PC-9 (cell line): Measurements from ENCODE around the gene CLPTM1.

Experiments
- EZH2 ChIP-seq: fragments of 200-600 bp; sonication (generic); IDR thresholded peaks from 2 replicates; pipeline ENCODE4 v1.8.0; 2017; ENCODE audit warnings: antibody characterized with exemption, low read depth
- TF ChIP-seq, protein P1 (sequence below): fragments of 200-600 bp; sonication (generic); conservative IDR thresholded peaks from 2 replicates; pipeline ENCODE4 v1.6.1; 2017; ENCODE audit warnings: mixed run types, antibody characterized with exemption, mild to moderate bottlenecking, moderate library complexity

DNA sequence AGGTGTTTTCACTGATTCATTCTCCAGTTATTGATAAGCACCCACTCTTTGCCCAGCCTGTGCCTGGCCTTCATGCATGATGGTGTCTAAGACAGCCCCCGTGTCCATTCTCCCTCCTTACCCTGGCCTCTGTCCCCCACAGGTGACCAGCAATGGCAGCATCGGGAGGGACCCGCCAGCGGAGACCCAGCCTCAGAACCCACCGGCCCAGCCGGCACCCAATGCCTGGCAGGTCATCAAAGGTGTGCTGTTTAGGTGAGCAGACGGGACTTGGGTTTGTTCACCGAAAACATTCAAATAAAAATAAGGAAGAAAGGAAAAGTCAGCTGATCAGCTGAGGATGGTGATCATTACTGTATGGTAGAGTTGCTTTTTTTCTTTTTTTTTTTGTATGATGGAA, 6.6 kb downstream of the CLPTM1 start:
- TF ChIP-seq, protein P1, sequence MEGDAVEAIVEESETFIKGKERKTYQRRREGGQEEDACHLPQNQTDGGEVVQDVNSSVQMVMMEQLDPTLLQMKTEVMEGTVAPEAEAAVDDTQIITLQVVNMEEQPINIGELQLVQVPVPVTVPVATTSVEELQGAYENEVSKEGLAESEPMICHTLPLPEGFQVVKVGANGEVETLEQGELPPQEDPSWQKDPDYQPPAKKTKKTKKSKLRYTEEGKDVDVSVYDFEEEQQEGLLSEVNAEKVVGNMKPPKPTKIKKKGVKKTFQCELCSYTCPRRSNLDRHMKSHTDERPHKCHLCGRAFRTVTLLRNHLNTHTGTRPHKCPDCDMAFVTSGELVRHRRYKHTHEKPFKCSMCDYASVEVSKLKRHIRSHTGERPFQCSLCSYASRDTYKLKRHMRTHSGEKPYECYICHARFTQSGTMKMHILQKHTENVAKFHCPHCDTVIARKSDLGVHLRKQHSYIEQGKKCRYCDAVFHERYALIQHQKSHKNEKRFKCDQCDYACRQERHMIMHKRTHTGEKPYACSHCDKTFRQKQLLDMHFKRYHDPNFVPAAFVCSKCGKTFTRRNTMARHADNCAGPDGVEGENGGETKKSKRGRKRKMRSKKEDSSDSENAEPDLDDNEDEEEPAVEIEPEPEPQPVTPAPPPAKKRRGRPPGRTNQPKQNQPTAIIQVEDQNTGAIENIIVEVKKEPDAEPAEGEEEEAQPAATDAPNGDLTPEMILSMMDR: no peak
- TF ChIP-seq EZH2: no peak
